SW480 (cell line): ENCODE data around the gene HERPUD1.
A peak's percentile ranks its signal among the peaks of the same experiment; 100 is the strongest.
"Not testable (repeated sequence)": the region's sequence is repeated elsewhere in the genome, so short reads cannot be mapped to it uniquely, and the experiment has no call there.

Source experiments
- DNase-seq: peaks from one replicate; pipeline ENCODE4 v3.0.0-alpha.2; 2016; ENCODE audit warnings: low spot score

Gene HERPUD1

DNA sequence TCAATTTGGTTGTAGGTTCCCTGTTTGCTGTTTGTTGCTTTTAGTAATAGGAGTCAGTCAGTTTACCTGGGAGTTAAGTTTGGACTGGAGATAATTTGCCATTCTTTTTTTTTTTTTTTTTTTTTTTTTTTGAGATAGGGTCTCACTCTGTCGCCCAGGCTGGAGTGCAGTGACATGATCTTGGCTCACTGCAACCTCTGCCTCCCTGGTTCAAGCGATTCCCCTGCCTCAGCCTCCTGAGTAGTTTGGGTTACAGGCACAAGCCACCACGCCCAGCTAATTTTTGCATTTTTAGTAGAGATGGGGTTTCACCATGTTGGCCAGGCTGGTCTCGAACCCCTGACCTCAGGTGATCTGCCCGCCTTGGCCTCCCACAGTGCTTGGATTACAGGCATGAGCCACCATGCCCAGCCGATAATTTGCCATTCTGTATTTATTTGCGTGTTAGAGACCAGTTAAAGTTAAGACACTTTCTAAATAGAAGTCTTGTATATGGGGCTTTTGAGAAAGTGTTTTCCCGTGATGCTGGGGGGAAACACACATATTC is 2.7 kb downstream of the HERPUD1 start:
- DNase-seq: not testable (repeated sequence)

DNA sequence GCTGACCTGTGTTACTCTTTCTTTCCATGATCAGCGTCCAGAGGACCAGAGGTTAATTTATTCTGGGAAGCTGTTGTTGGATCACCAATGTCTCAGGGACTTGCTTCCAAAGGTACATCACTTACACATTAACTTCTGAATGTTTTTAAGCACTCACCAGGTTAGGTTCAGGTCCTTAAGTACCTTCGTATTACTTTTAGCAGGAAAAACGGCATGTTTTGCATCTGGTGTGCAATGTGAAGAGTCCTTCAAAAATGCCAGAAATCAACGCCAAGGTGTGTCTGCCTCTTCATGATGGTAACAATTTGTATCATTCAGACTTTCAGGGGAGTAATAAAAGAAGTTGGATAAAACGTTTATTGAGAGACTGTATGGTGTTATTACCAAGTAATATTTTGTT is 3.3 kb downstream of the HERPUD1 start:
- no peak for DNase-seq

DNA sequence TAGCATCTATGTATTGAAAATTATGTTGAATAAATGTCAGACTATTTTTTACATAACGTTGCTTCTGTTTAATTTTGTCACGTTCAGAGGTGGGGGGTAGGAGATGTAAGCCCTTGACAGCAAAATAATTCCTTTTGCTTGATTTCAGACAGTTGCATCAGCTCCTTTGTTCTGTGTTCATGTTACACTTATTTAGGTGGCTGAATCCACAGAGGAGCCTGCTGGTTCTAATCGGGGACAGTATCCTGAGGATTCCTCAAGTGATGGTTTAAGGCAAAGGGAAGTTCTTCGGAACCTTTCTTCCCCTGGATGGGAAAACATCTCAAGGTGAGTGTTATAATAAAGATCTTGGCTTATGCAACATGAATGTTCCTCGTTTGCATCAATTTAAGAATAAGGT is 4.5 kb downstream of the HERPUD1 start:
- DNase-seq: no peak

DNA sequence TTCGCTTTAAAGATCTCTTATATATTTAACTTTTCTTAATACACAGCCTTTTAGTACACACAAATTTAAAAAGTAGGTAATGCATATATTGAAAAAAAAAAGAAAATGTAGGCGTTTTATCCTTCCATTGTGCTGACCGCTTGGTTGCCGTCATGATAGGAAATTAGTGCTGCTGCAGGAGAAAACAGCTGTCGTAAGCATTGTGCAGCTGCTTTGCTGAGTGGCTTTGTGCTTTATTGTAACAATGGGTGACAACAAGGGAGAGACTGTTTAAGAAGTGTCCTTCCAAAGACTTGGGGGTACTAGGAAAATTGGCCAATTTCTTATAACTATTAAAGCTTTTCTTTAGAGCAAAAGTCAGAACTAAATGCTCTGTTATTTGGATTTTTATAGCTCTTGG is 5.0 kb downstream of the HERPUD1 start:
- DNase-seq: no peak

DNA sequence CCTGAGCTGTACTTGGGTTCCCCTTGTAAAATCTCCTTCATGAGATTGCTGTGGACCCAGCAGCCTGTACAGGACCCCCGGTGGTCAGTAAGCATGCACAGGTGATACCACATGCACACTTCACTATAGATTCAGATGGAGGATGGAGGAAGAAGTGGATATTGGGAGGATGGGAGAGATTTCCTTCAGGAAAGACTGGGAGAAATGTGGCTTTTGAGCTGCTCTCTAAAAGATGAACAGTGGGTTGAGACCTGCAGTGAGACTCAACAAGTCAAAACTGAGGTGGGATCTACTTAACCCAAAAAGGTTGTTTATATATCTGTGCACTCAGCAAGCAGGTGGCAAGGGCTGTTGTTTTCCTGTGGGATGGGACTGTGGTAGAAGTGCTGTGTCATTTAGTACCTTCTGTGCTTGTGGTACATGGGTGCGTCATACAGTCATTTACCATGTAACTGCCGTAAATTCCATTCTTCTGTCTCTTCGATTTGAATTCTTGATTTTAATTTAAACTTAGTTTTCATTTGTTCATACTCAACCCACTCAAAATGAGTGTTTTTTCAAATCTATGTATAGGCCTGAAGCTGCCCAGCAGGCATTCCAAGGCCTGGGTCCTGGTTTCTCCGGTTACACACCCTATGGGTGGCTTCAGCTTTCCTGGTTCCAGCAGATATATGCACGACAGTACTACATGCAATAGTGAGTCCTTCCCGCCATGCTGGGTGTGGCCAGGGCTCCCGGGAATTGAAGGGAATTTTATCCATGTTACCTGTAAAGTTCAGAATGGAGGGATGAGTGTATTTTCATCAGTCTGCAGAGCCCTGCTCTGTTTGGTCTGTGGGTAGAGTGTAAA is 6.9 kb downstream of the HERPUD1 start:
- DNase-seq: no peak

DNA sequence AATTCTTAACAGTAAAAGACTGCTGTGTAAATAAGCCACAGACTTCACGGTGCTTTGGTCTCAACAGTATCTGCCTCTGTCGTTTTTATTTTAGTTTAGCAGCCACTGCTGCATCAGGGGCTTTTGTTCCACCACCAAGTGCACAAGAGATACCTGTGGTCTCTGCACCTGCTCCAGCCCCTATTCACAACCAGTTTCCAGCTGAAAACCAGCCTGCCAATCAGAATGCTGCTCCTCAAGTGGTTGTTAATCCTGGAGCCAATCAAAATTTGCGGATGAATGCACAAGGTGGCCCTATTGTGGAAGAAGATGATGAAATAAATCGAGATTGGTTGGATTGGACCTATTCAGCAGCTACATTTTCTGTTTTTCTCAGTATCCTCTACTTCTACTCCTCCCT is 7.9 kb downstream of the HERPUD1 start:
- no peak for DNase-seq

DNA sequence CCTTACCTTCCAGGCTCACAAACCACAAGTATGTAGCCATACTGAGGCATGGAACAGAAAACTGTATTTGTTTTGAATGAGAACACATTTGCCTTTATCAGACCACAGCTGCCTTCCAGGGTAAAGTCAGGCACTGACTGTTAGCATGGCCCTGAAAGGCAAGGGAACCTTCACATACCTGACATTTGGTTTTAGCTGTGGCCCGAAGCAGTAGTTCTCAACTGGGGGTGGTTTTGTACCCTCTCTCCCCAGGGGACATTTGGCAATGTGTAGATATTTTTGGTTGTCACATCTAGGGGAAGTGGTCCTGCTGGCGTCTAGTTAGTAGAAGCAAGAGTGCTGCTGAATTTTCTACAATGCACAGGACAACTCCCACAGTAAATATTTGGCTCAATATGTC is 9.2 kb downstream of the HERPUD1 start:
- DNase-seq: no peak

DNA sequence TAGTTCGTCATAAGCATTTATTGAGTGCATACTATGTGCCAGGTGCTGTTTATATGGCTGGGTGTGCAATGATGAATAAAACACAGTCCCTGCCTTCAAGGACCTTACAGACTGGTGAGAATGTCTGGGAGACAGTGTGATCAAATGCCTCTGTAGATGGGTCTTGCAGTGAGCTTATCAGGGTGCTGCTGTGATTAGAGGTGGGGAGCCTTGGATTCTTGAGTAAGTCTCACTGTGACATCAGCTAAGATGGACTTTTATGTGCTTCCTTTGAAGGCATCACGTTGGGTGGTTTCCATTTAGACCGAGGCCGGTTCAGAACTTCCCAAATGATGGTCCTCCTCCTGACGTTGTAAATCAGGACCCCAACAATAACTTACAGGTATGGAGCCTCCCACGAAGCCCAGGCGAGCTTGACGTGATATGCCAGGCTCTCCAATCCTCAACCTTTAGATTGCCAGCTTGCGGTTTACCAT is 10.0 kb downstream of the HERPUD1 start:
- no peak for DNase-seq

DNA sequence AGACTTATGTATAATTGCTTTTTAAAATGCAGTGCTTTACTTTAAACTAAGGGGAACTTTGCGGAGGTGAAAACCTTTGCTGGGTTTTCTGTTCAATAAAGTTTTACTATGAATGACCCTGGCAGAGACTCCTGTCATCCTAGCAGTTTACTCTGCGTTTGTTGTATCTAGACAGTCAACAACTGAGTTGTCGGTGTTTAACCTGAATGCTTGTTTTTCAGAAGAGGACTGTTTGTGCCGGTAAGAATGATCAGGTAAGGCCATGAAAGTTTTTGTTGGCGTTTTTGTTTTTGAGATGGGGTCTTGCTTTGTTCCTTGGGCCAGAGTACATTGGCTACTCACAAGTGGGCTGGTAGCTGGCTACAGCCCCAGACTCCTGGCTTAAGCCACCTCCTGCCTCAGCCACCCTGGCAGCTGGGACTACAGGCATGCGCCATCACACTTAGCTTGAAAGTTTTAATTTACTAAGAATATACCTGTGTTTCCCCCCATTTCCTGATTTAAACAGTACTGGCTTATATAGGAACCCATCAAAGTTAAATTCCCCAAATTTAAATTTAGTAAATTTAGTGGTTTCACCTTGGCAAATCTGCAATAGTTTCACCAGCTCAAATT is 11.9 kb downstream of the HERPUD1 start:
- no peak for DNase-seq

DNA sequence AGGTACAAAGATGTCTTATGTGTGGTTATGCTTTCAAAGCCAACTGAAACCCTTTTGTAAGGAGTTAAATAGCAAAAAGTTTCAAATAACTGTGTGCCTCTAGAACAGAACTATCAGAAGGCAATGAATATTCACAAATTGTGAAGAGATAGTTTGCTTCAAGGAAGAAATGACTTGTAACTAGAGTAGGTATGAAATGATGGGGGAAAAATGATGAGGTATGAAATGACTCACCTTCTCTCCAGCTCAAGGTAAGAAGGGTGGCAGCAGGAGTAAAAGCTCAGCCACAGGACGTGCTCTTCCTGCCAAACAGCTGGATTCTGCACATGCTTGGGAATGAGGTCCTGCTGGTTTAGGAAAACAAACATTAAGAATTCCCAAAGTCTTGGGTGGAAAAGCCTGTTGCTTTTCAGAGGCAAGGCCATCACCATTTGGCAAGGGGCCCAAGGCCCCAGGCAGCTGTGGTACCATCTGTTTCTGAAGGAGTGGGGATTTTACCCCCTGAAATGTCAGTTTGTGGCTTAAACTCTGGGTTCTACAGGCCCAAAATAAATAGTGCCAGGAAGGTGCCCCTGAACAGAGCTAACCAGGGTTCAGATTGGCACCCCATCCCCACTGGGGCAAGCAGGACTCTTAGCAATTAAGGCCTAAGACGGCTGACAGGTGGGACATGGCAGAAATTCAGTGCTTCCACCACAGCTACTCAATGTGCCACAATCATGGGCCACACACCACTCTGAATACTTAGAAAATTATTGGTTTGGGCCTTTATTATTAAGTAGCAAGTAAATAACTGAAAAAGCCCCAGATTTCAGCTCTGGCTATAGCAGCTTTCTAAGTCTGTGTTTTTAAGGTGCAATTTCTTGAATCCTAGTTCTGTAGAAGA is 13.3 kb downstream of the HERPUD1 start:
- DNase-seq: no peak

DNA sequence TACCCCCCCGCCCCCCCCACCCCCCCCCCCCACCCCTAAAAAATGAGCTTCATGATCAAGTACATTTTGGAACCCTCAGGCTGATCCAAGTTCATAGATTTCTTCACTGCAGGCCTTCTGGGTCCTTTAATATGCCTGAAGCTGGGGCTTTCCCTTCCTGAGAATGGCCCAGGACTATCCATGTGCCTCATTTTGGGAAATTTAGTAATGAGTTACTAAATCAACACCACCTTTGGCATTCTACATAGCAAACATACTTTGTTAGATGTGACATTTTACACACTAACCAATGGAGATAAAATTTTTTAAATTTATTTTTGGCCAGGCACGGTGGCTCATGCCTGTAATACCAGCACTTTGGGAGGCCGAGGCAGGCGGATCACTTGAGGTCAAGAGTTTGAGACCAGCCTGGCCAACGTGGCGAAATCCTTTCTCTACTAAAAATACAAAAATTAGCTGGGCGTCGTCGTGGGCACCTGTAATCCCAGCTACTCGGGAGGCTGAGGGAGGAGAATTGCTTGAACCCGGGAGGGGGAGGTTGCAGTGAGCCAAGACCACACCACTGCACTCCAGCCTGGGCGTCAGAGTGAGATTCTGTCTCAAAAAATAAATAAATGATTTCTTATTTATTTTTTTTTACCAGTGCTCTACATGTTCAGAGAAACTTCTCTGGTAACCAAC is 14.0 kb downstream of the HERPUD1 start:
- DNase-seq: no peak

DNA sequence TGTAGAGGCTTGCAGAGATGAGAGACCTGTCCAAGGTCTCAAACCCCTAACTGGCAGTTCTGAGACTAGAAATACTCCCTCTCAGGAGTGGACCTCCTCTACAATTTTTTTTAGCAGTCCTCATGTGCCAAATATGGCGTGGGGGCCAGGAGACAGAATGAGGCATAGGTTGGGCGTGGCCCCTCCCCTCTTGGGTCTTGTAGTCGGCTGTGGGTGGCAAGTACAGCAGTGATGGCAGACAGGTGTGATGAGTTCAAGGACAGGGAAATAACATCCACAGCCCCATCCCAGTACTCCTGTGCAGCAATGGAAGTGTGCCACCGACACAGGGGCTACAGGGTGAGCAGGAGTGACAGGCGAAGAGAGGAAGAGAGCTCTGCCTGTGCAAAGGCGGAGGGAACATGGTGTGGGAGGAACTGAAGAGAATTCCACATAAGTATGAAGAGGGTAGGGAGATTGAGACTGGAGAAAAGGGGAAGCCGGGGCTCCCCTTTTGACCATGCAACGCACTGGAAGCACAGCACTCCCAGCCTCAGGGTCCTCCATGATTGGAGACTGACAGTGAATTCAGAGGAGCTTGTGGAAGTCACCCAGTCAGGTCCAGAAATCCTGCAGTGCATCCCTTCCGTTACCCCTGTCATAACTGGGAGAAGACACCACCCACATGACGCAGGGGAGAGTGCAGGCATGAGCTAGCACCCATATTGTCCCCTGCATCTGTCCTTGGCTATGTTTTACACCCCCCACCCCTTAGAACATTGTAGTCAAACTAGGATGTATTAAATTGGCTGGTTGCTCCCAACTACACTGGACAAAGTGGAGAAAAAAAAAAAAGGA is 15.0 kb downstream of the HERPUD1 start:
- DNase-seq: no peak

DNA sequence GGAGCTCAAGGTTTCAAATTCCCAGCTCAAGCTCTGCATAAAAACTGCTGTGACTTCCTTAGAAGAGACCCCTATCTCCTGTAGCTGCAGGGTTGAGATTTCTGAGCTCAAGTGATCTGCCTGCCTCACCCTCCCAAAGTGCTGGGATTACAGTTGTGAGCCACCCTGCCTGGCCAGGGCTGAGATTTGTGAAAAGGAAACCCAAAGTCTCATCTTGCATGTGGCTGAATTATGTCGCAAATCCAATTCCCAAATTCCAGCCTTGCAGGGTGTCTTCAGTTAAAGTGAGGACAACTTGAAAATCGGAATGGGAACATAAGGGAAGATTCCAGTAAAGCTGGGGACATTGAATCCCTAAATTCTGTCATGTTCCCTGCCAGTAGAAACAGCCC is 15.7 kb downstream of the HERPUD1 start:
- DNase-seq: no peak

DNA sequence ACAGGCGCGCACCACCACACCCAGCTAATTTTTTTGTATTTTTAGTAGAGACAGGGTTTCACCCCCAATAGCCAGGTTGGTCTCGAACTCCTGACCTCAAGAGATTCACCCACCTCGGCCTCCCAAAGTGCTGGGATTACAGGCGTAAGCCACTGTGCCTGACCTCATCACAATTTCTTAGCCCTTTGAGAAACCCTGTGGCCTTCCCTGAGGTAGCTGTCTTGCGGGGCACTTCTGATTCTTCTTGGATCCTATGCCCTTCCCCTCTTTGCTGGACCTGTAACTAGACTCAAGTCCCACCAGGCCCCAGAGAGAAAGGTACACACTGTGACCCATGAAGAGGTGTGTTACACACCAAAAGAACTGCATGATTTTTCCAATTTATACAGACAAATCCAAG is 16.3 kb downstream of the HERPUD1 start:
- no peak for DNase-seq

DNA sequence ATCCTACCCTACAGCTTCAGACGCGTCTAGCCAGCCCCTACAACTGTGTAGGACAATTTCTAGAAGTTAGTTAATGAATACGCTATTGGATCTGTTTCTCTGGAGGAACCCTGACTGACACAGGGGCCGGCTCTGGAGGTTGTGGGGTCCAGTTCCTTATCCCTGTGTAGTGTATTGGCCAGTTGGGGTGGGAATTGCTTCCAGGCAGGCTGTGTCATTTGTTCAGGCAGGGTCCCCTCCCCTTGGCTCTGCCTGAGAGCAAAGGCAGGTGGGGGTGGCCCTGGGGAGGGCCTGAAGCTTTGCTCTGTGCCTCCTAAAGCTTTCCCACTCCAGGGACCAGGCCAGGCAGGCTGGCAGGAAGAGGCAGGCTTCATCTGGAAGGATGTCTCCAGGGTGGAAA is 18.1 kb downstream of the HERPUD1 start:
- no peak for DNase-seq

DNA sequence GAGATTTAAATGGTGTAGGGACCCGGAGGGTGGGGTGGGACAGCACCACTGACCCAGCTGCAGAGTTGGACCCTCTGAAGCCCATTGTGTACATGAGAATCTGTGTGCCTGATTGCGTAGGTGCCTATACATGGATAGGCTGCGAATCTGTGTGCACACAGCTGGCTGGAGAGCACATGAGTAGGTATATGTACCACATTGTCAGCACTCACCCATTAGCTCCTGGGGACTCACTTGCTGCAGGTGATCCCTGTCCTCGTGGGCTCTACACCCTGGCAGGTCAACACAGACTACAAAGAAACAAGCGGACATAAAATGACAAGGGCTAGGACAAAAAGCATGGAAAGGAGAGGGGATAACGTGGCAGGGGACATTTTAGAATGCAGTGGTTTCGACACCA is 18.5 kb downstream of the HERPUD1 start:
- no peak for DNase-seq

DNA sequence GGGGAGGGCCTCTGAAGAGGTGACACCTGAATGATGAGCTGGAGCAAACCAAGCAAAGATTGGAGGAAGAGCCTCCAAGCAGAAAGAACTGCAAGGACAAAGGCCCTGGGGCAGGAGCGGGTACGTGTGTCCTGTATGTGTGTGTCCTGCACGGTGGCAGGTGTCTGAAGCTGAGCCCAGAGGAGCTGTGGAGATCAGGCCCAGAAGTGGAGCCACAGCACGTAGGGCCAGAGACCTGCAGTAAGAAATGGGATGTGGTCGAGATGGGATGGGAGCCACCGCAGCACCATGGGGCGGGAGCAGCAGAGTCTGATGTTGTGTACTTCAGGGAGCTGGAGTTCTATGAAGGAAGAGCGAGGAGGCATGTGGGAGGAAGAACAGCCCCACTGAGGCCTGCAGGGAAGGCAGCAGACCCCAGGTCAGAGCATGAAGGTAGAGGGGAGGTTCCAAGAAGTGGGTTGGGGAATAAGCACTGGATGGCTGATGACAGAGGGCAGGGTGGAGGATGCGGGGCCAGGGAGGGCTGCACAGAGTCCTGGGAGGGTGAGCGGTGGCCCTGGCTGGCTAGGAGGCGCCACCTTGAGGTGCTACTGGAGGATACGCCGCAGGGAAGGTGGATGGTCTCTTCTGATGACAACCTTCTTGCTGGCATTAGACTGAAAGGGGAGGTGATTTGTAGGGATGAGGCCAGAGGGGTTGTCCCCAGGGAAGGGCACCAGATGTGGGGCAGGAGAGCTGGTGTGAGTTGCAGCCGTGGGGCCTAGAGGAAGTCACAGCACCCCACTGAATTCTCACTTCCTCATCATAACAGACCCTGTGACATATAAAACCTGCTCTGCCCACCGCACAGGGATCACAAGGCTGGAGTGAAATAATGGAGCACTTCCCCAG is 19.2 kb downstream of the HERPUD1 start:
- peak; percentile 43 for DNase-seq

DNA sequence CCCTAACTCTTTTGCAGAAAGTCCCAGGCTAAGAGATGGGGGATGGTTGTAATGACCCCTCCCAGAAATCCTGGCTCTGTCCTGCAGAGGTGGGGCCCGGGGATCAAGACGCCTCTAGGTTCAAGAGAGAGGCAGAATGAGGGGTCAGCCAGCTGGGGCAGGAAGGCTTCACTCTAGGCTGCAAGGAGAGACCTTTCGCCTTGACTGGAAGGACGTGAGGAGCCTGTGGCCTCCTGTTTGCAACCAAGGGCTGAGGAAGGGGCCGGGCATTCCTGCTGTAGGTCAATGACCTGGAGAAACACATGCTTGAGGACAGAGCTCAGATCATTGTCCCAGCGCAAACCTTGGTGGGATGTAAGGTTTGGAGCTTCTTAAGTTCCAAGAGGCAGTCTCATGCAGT is 21.1 kb downstream of the HERPUD1 start:
- no peak for DNase-seq

DNA sequence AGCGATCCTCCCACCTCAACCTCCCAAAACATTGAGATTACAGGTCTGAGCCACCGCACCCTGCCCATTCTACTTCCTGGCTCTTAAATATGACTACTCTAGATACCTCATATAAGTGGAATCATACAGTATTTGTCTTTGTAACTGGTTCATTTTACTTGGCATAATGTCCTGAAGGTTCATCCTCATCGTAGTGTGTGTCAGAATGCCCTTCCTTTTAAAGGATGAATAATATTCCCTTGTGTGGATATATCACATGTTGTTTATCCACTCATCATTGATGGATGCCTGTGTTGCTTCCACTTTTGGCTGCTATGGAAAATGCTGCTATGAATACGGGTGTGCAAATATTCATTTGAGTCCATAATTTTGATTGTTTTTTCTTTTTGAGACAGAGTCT is 24.1 kb downstream of the HERPUD1 start:
- DNase-seq: no peak

DNA sequence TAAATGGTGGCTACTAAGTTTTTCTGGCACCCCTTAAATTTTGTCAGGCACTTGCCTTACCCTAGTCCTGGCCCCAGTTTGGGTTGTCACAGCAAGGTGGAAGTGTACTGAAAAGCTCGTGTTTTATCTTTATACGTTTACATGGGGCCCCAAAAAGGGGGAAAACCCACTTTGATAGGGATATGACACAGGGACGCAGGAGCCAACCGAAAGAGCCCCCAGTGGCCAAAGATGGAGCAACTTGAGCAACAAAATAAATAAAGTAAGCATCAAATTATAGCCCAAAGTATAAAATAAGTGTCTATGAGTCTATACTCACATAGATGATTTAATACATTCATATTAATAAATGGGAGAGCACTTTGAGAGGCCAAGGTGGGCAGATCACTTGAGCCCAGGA is 24.8 kb downstream of the HERPUD1 start:
- no peak for DNase-seq
